Activated T-cell treated with anti-CD3 and anti-CD28 coated beads, Interleukin-2, amount 50 U/mL, for 24 hours (primary cell): ENCODE results near the gene C17orf67.

Source experiments
- DNase-seq: peaks from one replicate; pipeline ENCODE4 v3.0.0-alpha.2; 2020
- H3K27ac Mint-ChIP-seq: 2 replicates; pipeline ENCODE4 v1.8.0; 2020; ENCODE audit warnings: mild to moderate bottlenecking, mixed read lengths
- H3K27me3 Mint-ChIP-seq: 2 replicates; pipeline ENCODE4 v1.8.0; 2020; ENCODE audit warnings: mixed read lengths
- H3K36me3 Mint-ChIP-seq: 2 replicates; pipeline ENCODE4 v1.8.0; 2020; ENCODE audit warnings: low read depth, mixed read lengths
- H3K4me1 Mint-ChIP-seq: 2 replicates; pipeline ENCODE4 v1.8.0; 2020; ENCODE audit warnings: low read depth, mixed read lengths
- H3K4me3 Mint-ChIP-seq: 2 replicates; pipeline ENCODE4 v1.8.0; 2020; ENCODE audit warnings: mild to moderate bottlenecking, moderate library complexity, mixed read lengths
- H3K9me3 Mint-ChIP-seq: 2 replicates; pipeline ENCODE4 v1.8.0; 2020; ENCODE audit warnings: mixed read lengths

The C17orf67 gene, protein sequence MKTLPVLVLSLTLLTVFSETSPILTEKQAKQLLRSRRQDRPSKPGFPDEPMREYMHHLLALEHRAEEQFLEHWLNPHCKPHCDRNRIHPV

DNA sequence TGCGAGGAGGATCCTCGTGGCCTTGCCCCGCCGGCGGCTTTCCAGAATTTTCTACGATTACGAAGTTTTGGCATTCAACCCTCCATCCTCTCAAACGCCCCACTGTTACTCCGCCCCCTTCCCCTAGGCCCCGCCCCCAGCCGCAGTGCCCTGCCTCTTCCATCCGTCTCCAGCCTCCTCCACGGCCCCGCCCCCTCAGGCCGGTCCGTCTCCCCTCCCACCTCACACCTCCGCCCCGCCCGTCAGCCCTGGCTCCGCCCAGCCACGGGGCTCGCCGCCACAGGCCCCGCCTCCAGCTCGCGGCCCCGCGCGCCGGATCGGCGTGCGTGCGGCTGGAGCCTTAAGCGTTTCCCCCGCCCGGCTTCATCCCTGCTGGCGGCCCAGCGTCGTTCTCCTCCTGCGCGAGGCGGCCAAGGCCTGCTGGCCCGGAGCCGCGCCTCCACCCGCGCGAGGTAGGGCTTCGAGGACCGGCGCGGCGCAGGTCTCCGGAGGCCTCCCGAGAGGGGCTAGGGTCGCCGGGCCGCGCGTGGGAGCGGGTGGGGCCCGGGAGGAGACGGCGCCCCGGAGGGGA lies at the start of gene C17orf67, which contains the start of gene DGKE:
Gene C17orf67 (minus strand): TSS at position 112 of the 571 bp plus-strand sequence. CDS start 18,110 bp downstream, outside the sequence.
Gene DGKE (plus strand): TSS at position 343 of the 571 bp plus-strand sequence. CDS start 645 bp downstream, outside the sequence.
- Mint-ChIP-seq H3K4me1 (peaks cover 68% of the 10 kb centered on the region), H3K27ac (peak within 1 kb of the TSS; percentile 95), H3K4me3 (peak within 1 kb of the TSS; percentile 93), H3K27me3 (no peaks in the 10 kb centered on the region), H3K36me3 (peaks cover 78% of the 10 kb centered on the region), H3K9me3 (no peaks in the 10 kb centered on the region)
- DNase-seq, result peak; percentile 99

DNA sequence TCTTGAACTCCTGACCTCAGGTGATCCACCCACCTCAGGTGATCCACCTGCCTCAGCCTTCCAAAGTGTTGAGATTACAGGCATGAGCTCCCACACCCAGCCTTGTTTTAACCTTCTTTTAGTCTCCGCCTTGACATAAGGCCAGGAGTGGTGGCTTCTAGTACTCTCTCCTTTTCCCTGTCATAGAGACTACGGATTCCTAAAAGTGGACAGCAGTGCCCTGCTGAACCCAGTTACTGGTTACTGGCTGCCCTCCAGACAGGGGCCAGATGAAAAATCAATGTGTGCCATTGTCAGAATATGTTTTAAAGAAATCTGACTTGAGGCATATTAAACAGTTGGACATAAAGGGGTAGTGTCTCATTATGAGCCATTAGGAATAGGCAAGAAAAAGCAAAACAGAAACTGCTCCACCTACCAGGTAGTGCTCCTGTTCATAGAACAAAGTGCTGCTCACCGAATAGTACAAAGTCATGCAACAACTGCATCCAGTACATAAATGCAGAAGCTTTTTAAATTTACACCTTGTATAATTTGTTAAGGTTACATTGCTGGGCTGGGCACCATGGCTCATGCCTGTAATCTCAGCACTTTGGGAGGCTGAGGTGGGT lies 48.1 kb upstream of the C17orf67 start:
- no peaks in the 10 kb centered on the region for H3K27me3 Mint-ChIP-seq
- H3K36me3 Mint-ChIP-seq, result peaks cover 16% of the 10 kb centered on the region
- no peaks in the 10 kb centered on the region for H3K9me3 Mint-ChIP-seq
- no peak overlapping the region for H3K4me3 Mint-ChIP-seq
- no peak overlapping the region for H3K27ac Mint-ChIP-seq
- no peak for DNase-seq
- no peaks in the 10 kb centered on the region for H3K4me1 Mint-ChIP-seq

DNA sequence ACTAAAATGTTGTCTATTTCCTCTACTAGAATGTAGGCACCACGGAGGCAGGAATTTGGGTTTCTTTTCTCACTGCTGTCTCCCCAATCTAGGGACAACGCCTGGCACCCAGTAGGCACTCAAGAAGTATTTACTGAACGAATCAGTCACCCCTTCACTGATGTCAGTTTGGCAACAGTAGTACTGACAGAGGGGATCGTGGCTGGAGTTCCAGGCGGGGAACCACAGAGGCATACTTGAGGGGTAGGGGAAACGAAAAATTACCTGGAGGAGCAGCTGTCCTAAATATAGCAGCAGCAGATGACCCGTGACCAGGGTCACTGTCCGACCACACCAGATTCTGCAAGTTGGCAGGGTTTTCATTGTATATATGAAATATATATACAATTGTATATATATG lies 46.9 kb upstream of the C17orf67 start:
- Mint-ChIP-seq H3K9me3 (no peaks in the 10 kb centered on the region), H3K27me3 (no peaks in the 10 kb centered on the region), H3K4me3 (no peak overlapping the region), H3K27ac (no peak overlapping the region), H3K4me1 (no peaks in the 10 kb centered on the region), H3K36me3 (peaks cover 7% of the 10 kb centered on the region)
- no peak for DNase-seq

DNA sequence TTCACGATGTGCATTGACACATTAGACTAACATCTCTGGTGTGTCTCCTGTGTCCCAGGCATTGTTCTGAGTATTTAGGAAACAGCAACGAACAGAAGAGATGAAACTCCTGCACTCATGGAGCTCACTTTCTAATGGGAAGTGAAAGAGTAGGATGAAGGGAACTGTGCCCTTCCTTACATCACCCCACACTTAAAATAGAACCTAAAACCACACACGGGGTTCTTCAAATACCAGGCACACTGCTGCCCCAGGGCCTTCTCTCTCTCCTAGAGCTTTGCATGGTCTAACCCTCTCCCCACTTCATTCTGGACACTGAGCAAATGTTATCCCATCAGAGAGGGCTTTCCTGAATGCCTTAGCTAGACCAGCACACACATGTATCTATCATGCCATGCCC lies 46.4 kb upstream of the C17orf67 start:
- Mint-ChIP-seq H3K9me3 (no peaks in the 10 kb centered on the region), H3K36me3 (peaks cover 4% of the 10 kb centered on the region), H3K27ac (no peak overlapping the region), H3K27me3 (no peaks in the 10 kb centered on the region), H3K4me1 (no peaks in the 10 kb centered on the region), H3K4me3 (no peak overlapping the region)
- DNase-seq, result no peak

DNA sequence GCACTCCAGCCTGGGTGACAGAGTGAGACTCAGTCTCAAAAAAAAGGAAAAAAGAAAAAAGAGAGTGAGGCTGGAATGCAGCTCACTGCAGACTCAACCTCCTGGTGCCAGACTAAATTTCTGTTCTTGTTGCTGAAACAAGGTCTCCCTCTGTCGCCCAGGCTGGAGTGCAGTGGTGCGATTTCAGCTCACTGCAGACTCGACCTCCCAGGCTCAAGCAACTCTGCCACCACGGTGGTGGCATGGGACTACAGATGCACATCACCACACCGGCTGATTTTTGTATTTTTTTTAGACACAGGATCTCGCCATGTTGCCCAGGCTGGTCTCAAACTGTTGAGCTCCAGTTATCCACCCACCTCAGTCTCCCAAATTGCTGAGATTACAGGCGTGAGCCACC lies 45.6 kb upstream of the C17orf67 start:
- DNase-seq, result no peak
- Mint-ChIP-seq H3K9me3 (no peaks in the 10 kb centered on the region), H3K27me3 (no peaks in the 10 kb centered on the region), H3K27ac (no peak overlapping the region), H3K4me3 (no peak overlapping the region), H3K36me3 (peaks cover 2% of the 10 kb centered on the region), H3K4me1 (no peaks in the 10 kb centered on the region)

DNA sequence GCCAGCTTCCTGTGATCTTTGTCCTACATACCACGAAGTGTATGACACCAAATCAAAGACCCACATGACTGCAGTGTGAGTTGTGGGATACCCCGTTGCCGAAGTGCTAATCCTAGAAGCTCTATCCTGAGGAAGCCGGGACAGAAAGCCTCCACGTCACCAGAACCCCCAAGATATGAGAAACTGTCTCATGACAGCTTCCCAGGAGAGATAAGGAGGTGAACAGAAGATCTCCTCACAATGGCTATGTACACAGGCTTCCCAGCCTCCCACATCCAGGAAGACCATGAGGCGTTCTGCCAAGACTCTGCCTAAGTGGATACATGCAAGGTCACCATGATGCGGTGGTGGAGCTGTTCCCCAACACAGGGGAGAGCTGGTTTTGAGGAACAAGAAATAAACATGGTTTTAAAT lies 43.1 kb upstream of the C17orf67 start:
- Mint-ChIP-seq H3K27me3 (no peaks in the 10 kb centered on the region), H3K9me3 (no peaks in the 10 kb centered on the region), H3K4me1 (no peaks in the 10 kb centered on the region), H3K4me3 (no peak overlapping the region), H3K27ac (no peak overlapping the region), H3K36me3 (peaks cover 2% of the 10 kb centered on the region)
- DNase-seq, result no peak

DNA sequence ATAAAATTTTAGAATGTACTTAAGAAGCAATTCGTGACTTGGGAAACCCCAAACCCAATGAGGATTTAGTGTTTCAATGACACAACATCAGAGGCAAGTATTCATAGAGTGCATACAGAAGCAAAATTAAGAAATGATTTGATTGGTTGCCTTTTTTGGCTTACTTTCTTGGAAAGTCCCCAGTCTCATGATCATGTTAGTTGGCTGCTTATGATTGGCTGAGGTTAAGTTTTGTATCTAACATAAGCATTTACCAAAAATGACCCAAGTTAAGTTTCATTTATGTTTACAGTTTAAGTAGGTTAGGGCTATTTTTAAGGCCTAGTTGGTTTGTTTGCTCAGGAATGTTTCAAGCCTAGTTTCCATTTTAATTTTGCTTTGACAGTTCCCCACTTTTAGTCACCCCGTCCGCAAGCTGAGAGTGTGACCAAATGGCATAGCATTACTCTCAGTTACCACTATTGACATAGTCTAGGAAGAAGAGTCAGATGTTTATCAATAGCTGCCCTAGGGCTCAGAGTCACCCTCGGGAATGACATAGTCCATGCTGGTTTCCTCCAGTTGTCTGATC lies 36.4 kb upstream of the C17orf67 start:
- no peaks in the 10 kb centered on the region for H3K27me3 Mint-ChIP-seq
- no peaks in the 10 kb centered on the region for H3K9me3 Mint-ChIP-seq
- no peak overlapping the region for H3K4me3 Mint-ChIP-seq
- no peak for DNase-seq
- H3K4me1 Mint-ChIP-seq, result peaks cover 19% of the 10 kb centered on the region
- H3K27ac Mint-ChIP-seq, result peak overlapping the region; percentile 90
- H3K36me3 Mint-ChIP-seq, result peaks cover 37% of the 10 kb centered on the region

DNA sequence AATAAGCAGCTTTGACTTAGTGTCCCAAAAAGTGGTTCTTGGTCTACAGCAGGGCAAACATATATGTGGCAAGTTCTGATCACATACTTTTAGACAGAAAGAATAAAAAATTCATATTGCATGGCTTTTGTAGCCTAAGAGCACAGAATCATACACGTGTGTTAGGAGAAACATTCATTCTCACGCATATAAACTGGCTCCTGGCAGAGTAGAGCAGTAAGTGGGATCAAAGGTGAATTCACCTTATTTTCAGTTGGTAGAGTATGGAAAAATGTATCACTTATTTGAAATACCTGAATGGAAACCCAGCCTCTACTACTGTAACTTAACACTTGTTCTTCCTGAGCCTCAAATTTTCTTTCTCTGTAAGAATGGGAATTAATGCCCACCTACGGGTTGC lies 35.0 kb upstream of the C17orf67 start:
- Mint-ChIP-seq H3K4me1 (peaks cover 19% of the 10 kb centered on the region), H3K9me3 (no peaks in the 10 kb centered on the region), H3K36me3 (peaks cover 49% of the 10 kb centered on the region), H3K27ac (no peak overlapping the region), H3K4me3 (no peak overlapping the region), H3K27me3 (no peaks in the 10 kb centered on the region)
- DNase-seq, result no peak

DNA sequence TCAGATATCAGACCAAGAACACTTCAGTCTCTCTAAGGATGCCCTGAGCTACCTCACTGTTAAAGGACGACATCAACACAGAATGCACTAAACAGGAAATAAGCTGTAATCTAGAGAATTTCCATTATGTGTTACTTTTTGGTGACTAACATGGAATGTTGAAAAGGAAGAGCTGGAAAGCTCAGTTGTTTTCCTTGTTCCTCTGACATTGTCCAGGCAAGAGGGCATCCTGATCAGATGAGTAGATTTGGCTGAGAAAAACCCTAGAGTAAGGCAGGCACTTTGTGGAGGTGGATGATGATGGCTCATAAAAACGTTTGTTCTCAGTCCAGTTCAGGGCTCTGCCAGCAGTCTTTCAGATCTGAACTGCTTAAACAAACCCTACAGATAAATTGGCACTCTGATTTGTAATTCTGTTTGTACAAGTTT lies 34.2 kb upstream of the C17orf67 start:
- Mint-ChIP-seq H3K4me1 (peaks cover 19% of the 10 kb centered on the region), H3K27me3 (no peaks in the 10 kb centered on the region), H3K4me3 (no peak overlapping the region), H3K36me3 (peaks cover 55% of the 10 kb centered on the region), H3K27ac (peak overlapping the region; percentile 64), H3K9me3 (no peaks in the 10 kb centered on the region)
- no peak for DNase-seq

DNA sequence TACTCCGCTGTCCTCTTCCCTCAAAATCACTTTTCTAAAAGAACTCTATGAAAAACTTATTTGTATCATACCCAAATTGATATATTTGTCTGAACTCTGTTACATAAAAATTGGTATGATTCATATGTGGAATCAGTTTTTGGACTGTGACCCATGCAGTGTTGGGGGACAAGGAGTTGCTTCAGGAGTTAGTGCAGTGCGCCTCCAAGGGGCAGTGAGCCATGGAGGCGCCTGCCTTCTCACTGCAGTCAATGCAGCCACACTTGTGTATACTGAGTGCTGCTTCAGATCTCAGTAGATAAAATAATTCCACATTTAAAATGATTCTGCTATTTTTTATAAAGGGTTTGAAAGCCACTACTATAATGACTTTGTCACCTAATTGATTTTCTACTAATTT lies 32.8 kb upstream of the C17orf67 start:
- H3K4me1 Mint-ChIP-seq, result peaks cover 19% of the 10 kb centered on the region
- no peaks in the 10 kb centered on the region for H3K27me3 Mint-ChIP-seq
- no peak overlapping the region for H3K27ac Mint-ChIP-seq
- H3K36me3 Mint-ChIP-seq, result peaks cover 70% of the 10 kb centered on the region
- no peaks in the 10 kb centered on the region for H3K9me3 Mint-ChIP-seq
- DNase-seq, result no peak
- H3K4me3 Mint-ChIP-seq, result no peak overlapping the region

DNA sequence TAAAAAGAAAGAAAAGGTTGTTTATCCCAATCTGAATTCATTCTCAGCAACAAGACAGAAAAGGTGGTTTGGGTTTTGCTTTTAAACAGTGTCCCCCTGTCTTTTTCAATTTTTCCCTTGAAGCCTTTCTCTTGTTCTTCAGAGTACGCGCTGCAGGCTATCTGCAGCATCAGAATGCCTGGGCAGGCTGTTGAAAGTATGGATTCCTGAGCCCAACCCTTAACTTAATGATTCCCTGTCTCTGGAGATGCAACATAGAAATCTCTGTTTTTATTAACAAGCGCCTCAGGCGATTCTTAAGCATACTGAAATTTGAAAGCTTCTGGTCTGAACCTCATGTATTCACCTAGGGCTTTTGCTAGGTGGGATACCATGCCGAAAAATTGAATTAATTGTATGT lies 32.4 kb upstream of the C17orf67 start:
- no peak for DNase-seq
- H3K27ac Mint-ChIP-seq, result no peak overlapping the region
- H3K27me3 Mint-ChIP-seq, result no peaks in the 10 kb centered on the region
- H3K9me3 Mint-ChIP-seq, result no peaks in the 10 kb centered on the region
- no peak overlapping the region for H3K4me3 Mint-ChIP-seq
- H3K36me3 Mint-ChIP-seq, result peaks cover 74% of the 10 kb centered on the region
- peaks cover 19% of the 10 kb centered on the region for H3K4me1 Mint-ChIP-seq

DNA sequence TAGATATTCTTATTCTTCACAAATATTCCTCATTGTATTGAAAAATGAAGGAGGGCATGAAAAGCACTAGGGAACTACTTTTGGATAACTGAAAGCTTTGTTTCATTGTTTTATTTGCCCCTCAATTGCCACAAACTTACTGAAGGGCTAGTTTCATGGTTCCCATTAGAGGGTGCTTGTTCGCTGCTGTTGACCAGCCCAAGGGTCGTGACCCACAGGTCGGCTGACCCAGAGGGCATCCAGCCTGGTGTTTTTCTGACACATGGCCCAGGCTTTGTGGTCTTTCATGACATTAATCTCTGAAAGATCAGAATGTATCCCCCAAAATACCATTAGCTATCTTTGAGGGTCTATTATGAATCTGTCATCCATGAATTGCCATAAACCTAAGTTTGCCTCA lies 30.3 kb upstream of the C17orf67 start:
- DNase-seq, result no peak
- H3K9me3 Mint-ChIP-seq, result no peaks in the 10 kb centered on the region
- peaks cover 79% of the 10 kb centered on the region for H3K36me3 Mint-ChIP-seq
- H3K4me1 Mint-ChIP-seq, result peaks cover 5% of the 10 kb centered on the region
- no peaks in the 10 kb centered on the region for H3K27me3 Mint-ChIP-seq
- H3K4me3 Mint-ChIP-seq, result no peak overlapping the region
- peak overlapping the region; percentile 19 for H3K27ac Mint-ChIP-seq

DNA sequence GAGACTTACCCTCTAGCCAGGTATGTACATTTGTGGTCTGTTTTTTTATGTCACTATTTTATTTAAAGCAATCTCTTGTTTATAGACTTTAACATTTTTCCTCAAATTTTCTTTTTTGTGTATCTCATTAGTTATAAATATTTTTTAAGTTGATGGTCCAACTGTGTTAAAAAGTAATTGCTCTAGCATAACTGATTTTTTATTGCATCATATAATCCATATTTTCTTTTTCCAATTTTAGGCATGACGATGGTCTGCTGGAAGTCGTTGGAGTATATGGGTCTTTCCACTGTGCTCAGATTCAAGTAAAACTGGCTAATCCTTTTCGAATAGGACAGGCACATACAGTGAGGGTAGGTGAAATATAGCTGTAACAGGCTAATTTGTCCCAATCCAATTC lies 28.2 kb upstream of the C17orf67 start:
- Mint-ChIP-seq H3K27ac (no peak overlapping the region), H3K9me3 (no peaks in the 10 kb centered on the region), H3K36me3 (peaks cover 81% of the 10 kb centered on the region), H3K4me1 (no peaks in the 10 kb centered on the region), H3K4me3 (no peak overlapping the region), H3K27me3 (no peaks in the 10 kb centered on the region)
- DNase-seq, result no peak

DNA sequence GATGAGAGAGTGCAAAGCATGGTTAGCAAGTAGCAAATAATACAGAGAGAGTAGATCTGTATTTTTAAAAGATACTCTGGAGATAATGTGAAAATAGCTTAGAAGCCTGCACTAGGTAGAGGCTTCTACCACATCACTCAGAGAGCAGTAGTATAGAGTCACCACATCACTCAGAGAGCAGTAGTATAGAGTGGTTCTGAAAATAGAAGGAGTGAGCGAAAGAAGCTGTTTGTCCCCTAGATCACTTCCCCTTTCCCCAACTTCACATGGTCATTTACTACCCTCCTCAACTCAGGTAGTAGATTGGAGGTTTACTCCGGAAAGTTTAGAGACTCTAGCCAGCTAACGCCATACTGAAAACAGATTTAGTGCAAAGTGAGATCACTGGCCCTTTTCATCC lies 17.3 kb upstream of the C17orf67 start:
- peaks cover 84% of the 10 kb centered on the region for H3K36me3 Mint-ChIP-seq
- DNase-seq, result no peak

DNA sequence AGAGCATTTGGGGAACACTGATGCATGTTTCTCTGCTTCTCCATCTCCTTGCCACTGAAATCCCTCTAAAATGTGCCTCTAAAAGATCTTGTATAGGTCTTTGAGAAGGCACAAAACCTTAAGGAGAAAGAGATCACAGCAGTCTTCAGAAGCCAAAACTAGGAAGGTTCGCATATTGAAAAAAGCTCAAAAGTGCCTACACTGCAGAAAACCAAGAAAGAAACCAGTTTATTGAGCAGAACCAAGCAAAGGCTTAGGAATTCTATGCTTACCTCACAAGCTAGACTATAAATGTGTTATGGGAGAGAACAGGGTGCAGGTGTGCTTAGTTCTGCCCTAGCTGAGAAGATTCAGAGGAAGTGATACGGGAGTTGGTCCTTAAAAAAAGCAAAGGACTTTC lies 16.9 kb upstream of the C17orf67 start:
- no peak overlapping the region for H3K4me3 Mint-ChIP-seq
- peak overlapping the region; percentile 4 for H3K27ac Mint-ChIP-seq
- no peak for DNase-seq
- peaks cover 85% of the 10 kb centered on the region for H3K36me3 Mint-ChIP-seq
- H3K4me1 Mint-ChIP-seq, result peaks cover 2% of the 10 kb centered on the region
- no peaks in the 10 kb centered on the region for H3K9me3 Mint-ChIP-seq
- no peaks in the 10 kb centered on the region for H3K27me3 Mint-ChIP-seq

More for the DNA sequence above, 17.3 kb upstream of the C17orf67 start:
- Mint-ChIP-seq H3K4me1 (peaks cover 2% of the 10 kb centered on the region), H3K9me3 (no peaks in the 10 kb centered on the region), H3K27ac (peak overlapping the region; percentile 4), H3K4me3 (no peak overlapping the region), H3K27me3 (no peaks in the 10 kb centered on the region)
